ENCODE data around the gene BBC3.

DNA sequence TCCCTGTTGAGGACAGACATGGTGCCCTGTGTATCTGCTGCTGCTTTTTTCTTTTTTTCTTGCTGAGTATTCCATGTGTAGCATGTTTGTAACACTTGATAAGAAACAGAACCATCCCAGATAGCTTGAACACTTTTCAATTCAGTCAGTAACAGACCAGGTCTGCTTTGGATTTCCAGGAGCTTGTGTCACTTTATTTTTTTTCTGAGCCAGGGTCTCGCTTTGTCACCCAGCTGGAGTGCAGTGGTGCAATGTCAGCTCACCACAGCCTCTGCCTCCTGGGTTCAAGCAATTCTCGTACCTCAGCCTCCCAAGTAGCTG is 43.7 kb downstream of the BBC3 start:
- TF ChIP-seq POLR2A (IDR thresholded peaks at IDR 0.05) (no peak), EP300 (IDR thresholded peaks at IDR 0.05) (no peak)
- TF ChIP-seq, protein P1, sequence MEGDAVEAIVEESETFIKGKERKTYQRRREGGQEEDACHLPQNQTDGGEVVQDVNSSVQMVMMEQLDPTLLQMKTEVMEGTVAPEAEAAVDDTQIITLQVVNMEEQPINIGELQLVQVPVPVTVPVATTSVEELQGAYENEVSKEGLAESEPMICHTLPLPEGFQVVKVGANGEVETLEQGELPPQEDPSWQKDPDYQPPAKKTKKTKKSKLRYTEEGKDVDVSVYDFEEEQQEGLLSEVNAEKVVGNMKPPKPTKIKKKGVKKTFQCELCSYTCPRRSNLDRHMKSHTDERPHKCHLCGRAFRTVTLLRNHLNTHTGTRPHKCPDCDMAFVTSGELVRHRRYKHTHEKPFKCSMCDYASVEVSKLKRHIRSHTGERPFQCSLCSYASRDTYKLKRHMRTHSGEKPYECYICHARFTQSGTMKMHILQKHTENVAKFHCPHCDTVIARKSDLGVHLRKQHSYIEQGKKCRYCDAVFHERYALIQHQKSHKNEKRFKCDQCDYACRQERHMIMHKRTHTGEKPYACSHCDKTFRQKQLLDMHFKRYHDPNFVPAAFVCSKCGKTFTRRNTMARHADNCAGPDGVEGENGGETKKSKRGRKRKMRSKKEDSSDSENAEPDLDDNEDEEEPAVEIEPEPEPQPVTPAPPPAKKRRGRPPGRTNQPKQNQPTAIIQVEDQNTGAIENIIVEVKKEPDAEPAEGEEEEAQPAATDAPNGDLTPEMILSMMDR (IDR thresholded peaks at IDR 0.05): no peak

Data from ovary (tissue), 3 donors.